SK-N-SH treated with all-trans-retinoic acid at 6 μM for 48 hours (cell line): ENCODE data around the gene ZSCAN1.

ENCODE experiments used
- ATAC-seq: fragments of 200-7000 bp; cut with Tn5 transposase; 3 replicates; pipeline ENCODE4 v1.9.1; 2020; ENCODE audit warnings: mild to moderate bottlenecking, moderate library complexity
- BACH2 ChIP-seq: fragments of 250-450 bp; sonication (Bioruptor Pico); IDR thresholded peaks from 2 replicates; pipeline ENCODE4 v1.9.0; 2021; ENCODE audit warnings: mild to moderate bottlenecking, borderline replicate concordance
- CREB5 ChIP-seq: fragments of 250-450 bp; sonication (Bioruptor Pico); IDR thresholded peaks from 2 replicates; pipeline ENCODE4 v1.5.1; 2020; ENCODE audit warnings: low read depth, mild to moderate bottlenecking, moderate library complexity
- CSDC2 ChIP-seq: fragments of 250-450 bp; sonication (Bioruptor Pico); IDR thresholded peaks from 2 replicates; pipeline ENCODE4 v1.5.0; 2020; ENCODE audit warnings: mild to moderate bottlenecking, moderate library complexity
- CSRNP3 ChIP-seq: fragments of 250-450 bp; sonication (Bioruptor Pico); IDR thresholded peaks from 2 replicates; pipeline ENCODE4 v1.5.1; 2021; ENCODE audit warnings: mild to moderate bottlenecking, moderate library complexity
- ESRRG ChIP-seq: fragments of 250-450 bp; sonication (Bioruptor Pico); IDR thresholded peaks from 2 replicates; pipeline ENCODE4 v1.6.1; 2021; ENCODE audit warnings: mild to moderate bottlenecking
- GLIS3 ChIP-seq: fragments of 250-450 bp; sonication (Bioruptor Pico); IDR thresholded peaks from 2 replicates; pipeline ENCODE4 v1.5.0; 2020; ENCODE audit warnings: mild to moderate bottlenecking, moderate library complexity
- ISL1 ChIP-seq: fragments of 250-450 bp; sonication (Bioruptor Pico); IDR thresholded peaks from 2 replicates; pipeline ENCODE4 v2.1.2; 2022; ENCODE audit warnings: mild to moderate bottlenecking, moderate library complexity
- OSR1 ChIP-seq: fragments of 250-450 bp; sonication (Bioruptor Pico); IDR thresholded peaks from 2 replicates; pipeline ENCODE4 v1.8.0; 2022; ENCODE audit warnings: moderate library complexity, mild to moderate bottlenecking, inconsistent platforms
- PATZ1 ChIP-seq: fragments of 250-450 bp; sonication (Bioruptor Pico); IDR thresholded peaks from 2 replicates; pipeline ENCODE4 v1.8.0; 2020; ENCODE audit warnings: mild to moderate bottlenecking, moderate library complexity, borderline replicate concordance
- POU6F1 ChIP-seq: fragments of 250-450 bp; sonication (Bioruptor Pico); IDR thresholded peaks from 2 replicates; pipeline ENCODE4 v1.8.0; 2021; ENCODE audit warnings: low read depth, mild to moderate bottlenecking, moderate library complexity, borderline replicate concordance
- PPARA ChIP-seq: fragments of 250-450 bp; sonication (Bioruptor Pico); IDR thresholded peaks from 2 replicates; pipeline ENCODE4 v1.5.0; 2020; ENCODE audit warnings: mild to moderate bottlenecking, borderline replicate concordance
- RARB ChIP-seq: fragments of 250-450 bp; sonication (Bioruptor Pico); IDR thresholded peaks from 2 replicates; pipeline ENCODE4 v1.8.0; 2021; ENCODE audit warnings: mild to moderate bottlenecking, moderate library complexity
- SNAI2 ChIP-seq: fragments of 250-450 bp; sonication (Bioruptor Pico); IDR thresholded peaks from 2 replicates; pipeline ENCODE4 v1.5.0; 2020; ENCODE audit warnings: mild to moderate bottlenecking, moderate library complexity
- TCF4 ChIP-seq: fragments of 250-450 bp; sonication (Bioruptor Pico); IDR thresholded peaks from 2 replicates; pipeline ENCODE4 v1.8.0; 2021; ENCODE audit warnings: mild to moderate bottlenecking, moderate library complexity, borderline replicate concordance
- TOX ChIP-seq: fragments of 250-450 bp; sonication (Bioruptor Pico); IDR thresholded peaks from 2 replicates; pipeline ENCODE4 v1.8.0; 2021; ENCODE audit warnings: mild to moderate bottlenecking, moderate library complexity, borderline replicate concordance
- TSHZ2 ChIP-seq: fragments of 250-450 bp; sonication (Bioruptor Pico); IDR thresholded peaks from 2 replicates; pipeline ENCODE4 v1.5.0; 2020; ENCODE audit warnings: mild to moderate bottlenecking, moderate library complexity
- ZC3H10 ChIP-seq: fragments of 250-450 bp; sonication (Bioruptor Pico); IDR thresholded peaks from 2 replicates; pipeline ENCODE4 v1.5.1; 2021; ENCODE audit warnings: mild to moderate bottlenecking, moderate library complexity
- ZFP3 ChIP-seq: fragments of 250-450 bp; sonication (Bioruptor Pico); IDR thresholded peaks from 2 replicates; pipeline ENCODE4 v1.5.0; 2020; ENCODE audit warnings: mild to moderate bottlenecking, moderate library complexity
- ZFP30 ChIP-seq: fragments of 450-650 bp; formaldehyde crosslinking; IDR thresholded peaks from 2 replicates; pipeline ENCODE4 v1.5.0; 2022; ENCODE audit warnings: mild to moderate bottlenecking, moderate library complexity
- ZNF565 ChIP-seq: fragments of 450-650 bp; formaldehyde crosslinking; conservative IDR thresholded peaks from 2 replicates; pipeline ENCODE4 v1.5.0; 2020; ENCODE audit warnings: low read depth, mild to moderate bottlenecking, moderate library complexity
- ZNF70 ChIP-seq: fragments of 450-650 bp; formaldehyde crosslinking; IDR thresholded peaks from 2 replicates; pipeline ENCODE4 v1.5.0; 2020; ENCODE audit warnings: mild to moderate bottlenecking, moderate library complexity
- ZNF8 ChIP-seq: fragments of 450-650 bp; formaldehyde crosslinking; IDR thresholded peaks from 2 replicates; pipeline ENCODE4 v1.5.0; 2020; ENCODE audit warnings: mild to moderate bottlenecking, moderate library complexity

ZSCAN1 gene

GRCh38 chr19:58022283-58022660, 11.6 kb upstream of the ZSCAN1 start:
- no peak for ATAC-seq
- TF ChIP-seq ESRRG (no peak), SNAI2 (CRISPR knock-in tag) (no peak), RARB (CRISPR knock-in tag) (no peak), OSR1 (CRISPR knock-in tag) (no peak), GLIS3 (CRISPR knock-in tag) (no peak), ZFP30 (no peak), ZNF70 (CRISPR knock-in tag) (no peak), CREB5 (CRISPR knock-in tag) (no peak), ZNF8 (no peak)

- TF ChIP-seq ZFP3 (CRISPR knock-in tag) (no peak), OSR1 (CRISPR knock-in tag) (no peak), ZNF8 (no peak), CSDC2 (CRISPR knock-in tag) (no peak), BACH2 (CRISPR knock-in tag) (no peak), TOX (CRISPR knock-in tag) (no peak), TSHZ2 (CRISPR knock-in tag) (no peak), PPARA (CRISPR knock-in tag) (no peak), TCF4 (CRISPR knock-in tag) (no peak), PATZ1 (CRISPR knock-in tag) (no peak), CSRNP3 (no peak), ZNF565 (no peak), SNAI2 (CRISPR knock-in tag) (no peak), ESRRG (no peak)
- ATAC-seq = no peak
Observed at GRCh38 chr19:58024661-58025060, 9.2 kb upstream of the ZSCAN1 start.

GRCh38 chr19:58034477-58034793, 610 bp downstream of the ZSCAN1 start:
- TF ChIP-seq CSRNP3 = no peak
- no peak for TF ChIP-seq PPARA (CRISPR knock-in tag)
- TF ChIP-seq ZFP30 = no peak
- no peak for TF ChIP-seq ZFP3 (CRISPR knock-in tag)
- no peak for TF ChIP-seq TSHZ2 (CRISPR knock-in tag)
- no peak for TF ChIP-seq ZNF565
- TF ChIP-seq ISL1 (CRISPR knock-in tag) = no peak
- TF ChIP-seq BACH2 (CRISPR knock-in tag) = no peak
- no peak for TF ChIP-seq CSDC2 (CRISPR knock-in tag)
- no peak for TF ChIP-seq ZNF8
- no peak for TF ChIP-seq ZC3H10 (CRISPR knock-in tag)
- TF ChIP-seq OSR1 (CRISPR knock-in tag) = no peak
- TF ChIP-seq POU6F1 (CRISPR knock-in tag) = no peak
- ATAC-seq = no peak
